ENCODE data around the gene KRTAP24-1. TPM values are rescaled to one million over a fixed set of nuclear protein-coding genes. Genes with fewer than 3 reads are reported as not detected.
A peak's percentile ranks its signal among the peaks of the same experiment; 100 is the strongest.

KRTAP24-1 gene
- total RNA-seq, 1 donor from 2014 or later: not detected

GRCh38 chr21:30320215-30320614, 37.5 kb upstream of the KRTAP24-1 start, which contains the start of gene KRTAP26-1:
Gene KRTAP26-1, minus strand, starts transcription at chr21:30320315. Its CDS starts 280 bp downstream, at chr21:30320035.
- no peak within 1 kb of the TSS for H2AFZ ChIP-seq (replicated peaks)
- H3K27me3 Mint-ChIP-seq (ENCODE audit: insufficient read depth, low read depth): peaks cover 3% of the 10 kb centered on the region

GRCh38 chr21:30315701-30316100, 33.0 kb upstream of the KRTAP24-1 start:
- TF ChIP-seq EZH2 (IDR thresholded peaks at IDR 0.05) (no peak), EZH2phosphoT487 (IDR thresholded peaks at IDR 0.05) (no peak), CTCF (IDR thresholded peaks at IDR 0.05) (no peak)
- H3K27ac ChIP-seq: no peak overlapping the region
- no peaks in the 10 kb centered on the region for H3K9me3 ChIP-seq (ENCODE audit: low read depth)
- DNase-seq (ENCODE audit: low spot score): no peak
- Mint-ChIP-seq H3K9me3 (no peaks in the 10 kb centered on the region), H3K4me1 (no peaks in the 10 kb centered on the region), H3K27me3 (ENCODE audit: insufficient read depth, low read depth) (no peaks in the 10 kb centered on the region), H3K4me3 (no peak overlapping the region), H3K27ac (no peak overlapping the region), H3K36me3 (no peaks in the 10 kb centered on the region)
- H3K4me1 ChIP-seq: no peaks in the 10 kb centered on the region
- no peak overlapping the region for H3K4me3 ChIP-seq
- no peak overlapping the region for H3K4me2 ChIP-seq
- no peaks in the 10 kb centered on the region for H3K79me2 ChIP-seq (ENCODE audit: low read depth)
- no peaks in the 10 kb centered on the region for H3F3A ChIP-seq (ENCODE audit: low read depth)
- no peaks in the 10 kb centered on the region for H3K36me3 ChIP-seq
- H3K9ac ChIP-seq: no peak overlapping the region
- no peak overlapping the region for H2AFZ ChIP-seq (replicated peaks)
- no peaks in the 10 kb centered on the region for H3K27me3 ChIP-seq
- no peaks in the 10 kb centered on the region for H4K20me1 ChIP-seq (ENCODE audit: low read depth)

More at GRCh38 chr21:30320215-30320614, 37.5 kb upstream of the KRTAP24-1 start, which contains the start of gene KRTAP26-1:
- H3K4me3 Mint-ChIP-seq: no peak within 1 kb of the TSS
- Histone ChIP-seq H3K36me3 (no peaks in the 10 kb centered on the region), H3F3A (ENCODE audit: low read depth) (no peaks in the 10 kb centered on the region), H3K27me3 (no peaks in the 10 kb centered on the region), H3K9me3 (ENCODE audit: low read depth) (no peaks in the 10 kb centered on the region), H3K4me3 (no peak within 1 kb of the TSS), H3K27ac (no peak within 1 kb of the TSS), H3K4me2 (no peak within 1 kb of the TSS), H3K9ac (no peak within 1 kb of the TSS), H3K79me2 (ENCODE audit: low read depth) (no peaks in the 10 kb centered on the region), H3K4me1 (no peaks in the 10 kb centered on the region), H4K20me1 (ENCODE audit: low read depth) (no peaks in the 10 kb centered on the region)
- H3K9me3 Mint-ChIP-seq: no peaks in the 10 kb centered on the region
- H3K36me3 Mint-ChIP-seq: no peaks in the 10 kb centered on the region
- DNase-seq (ENCODE audit: low spot score): no peak
- no peaks in the 10 kb centered on the region for H3K4me1 Mint-ChIP-seq
- H3K27ac Mint-ChIP-seq: no peak within 1 kb of the TSS
- no peak for TF ChIP-seq CTCF (IDR thresholded peaks at IDR 0.05)
- TF ChIP-seq EZH2 (IDR thresholded peaks at IDR 0.05): no peak
- TF ChIP-seq EZH2phosphoT487 (IDR thresholded peaks at IDR 0.05): no peak

- H3K4me3 ChIP-seq: no peak overlapping the region
- Mint-ChIP-seq H3K4me1 (no peaks in the 10 kb centered on the region), H3K9me3 (no peaks in the 10 kb centered on the region), H3K4me3 (no peak overlapping the region), H3K36me3 (no peaks in the 10 kb centered on the region), H3K27me3 (ENCODE audit: insufficient read depth, low read depth) (no peaks in the 10 kb centered on the region), H3K27ac (peak overlapping the region; percentile 19)
- H3K27me3 ChIP-seq: no peaks in the 10 kb centered on the region
- no peak for DNase-seq (ENCODE audit: low spot score)
- no peaks in the 10 kb centered on the region for H3K9me3 ChIP-seq (ENCODE audit: low read depth)
- no peak overlapping the region for H2AFZ ChIP-seq (replicated peaks)
- no peaks in the 10 kb centered on the region for H3F3A ChIP-seq (ENCODE audit: low read depth)
- no peaks in the 10 kb centered on the region for H3K36me3 ChIP-seq
- no peaks in the 10 kb centered on the region for H3K4me1 ChIP-seq
- no peak overlapping the region for H3K9ac ChIP-seq
- TF ChIP-seq EZH2 (IDR thresholded peaks at IDR 0.05) (no peak), CTCF (IDR thresholded peaks at IDR 0.05) (no peak), EZH2phosphoT487 (IDR thresholded peaks at IDR 0.05) (no peak)
- no peak overlapping the region for H3K27ac ChIP-seq
- no peaks in the 10 kb centered on the region for H4K20me1 ChIP-seq (ENCODE audit: low read depth)
- H3K4me2 ChIP-seq: no peak overlapping the region
- H3K79me2 ChIP-seq (ENCODE audit: low read depth): no peaks in the 10 kb centered on the region
Measured at GRCh38 chr21:30306884-30307283, 24.1 kb upstream of the KRTAP24-1 start.

All from neural progenitor cell (in vitro differentiated cells).